Iris pigment epithelial cell (primary cell): ENCODE results near the gene NBAS.
A peak's percentile ranks its signal among the peaks of the same experiment; 100 is the strongest.

Experiments
- DNase-seq: peaks from one replicate; pipeline ENCODE4 v3.0.0-alpha.2; 2011; ENCODE audit warnings: low read depth

Gene NBAS

DNA sequence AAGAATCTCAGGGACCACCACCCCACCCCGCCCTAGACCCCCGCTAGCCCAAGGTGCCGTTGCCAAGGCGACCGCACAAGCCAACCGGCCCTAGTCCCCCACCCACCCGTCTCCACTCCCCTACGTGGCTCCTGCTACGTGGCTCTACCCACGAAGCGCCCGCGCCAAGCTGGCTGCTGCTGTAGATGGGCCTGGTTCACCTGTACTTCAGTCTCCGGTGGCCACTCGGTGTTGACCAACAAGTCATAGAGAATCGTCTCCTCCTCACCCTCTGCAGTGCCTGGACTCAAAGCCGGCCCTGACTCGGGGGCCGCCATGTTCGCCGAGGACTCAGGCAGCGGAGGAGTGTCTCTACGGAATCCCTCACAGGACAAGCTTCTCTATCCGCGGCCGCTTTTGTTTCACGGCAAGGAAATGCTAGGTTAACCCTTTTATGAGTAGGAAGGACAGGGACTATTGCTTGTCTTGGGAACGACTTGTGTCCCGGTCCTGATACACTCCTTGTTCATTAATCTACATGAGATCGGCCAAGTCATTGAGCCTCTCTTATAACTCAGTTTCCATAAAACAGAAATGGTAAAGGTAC, at the start of gene NBAS:
TSS of gene NBAS (minus strand) at position 347 of the 586 bp plus-strand sequence. CDS start at position 317, 30 bp downstream.
- DNase-seq: peak; percentile 90

DNA sequence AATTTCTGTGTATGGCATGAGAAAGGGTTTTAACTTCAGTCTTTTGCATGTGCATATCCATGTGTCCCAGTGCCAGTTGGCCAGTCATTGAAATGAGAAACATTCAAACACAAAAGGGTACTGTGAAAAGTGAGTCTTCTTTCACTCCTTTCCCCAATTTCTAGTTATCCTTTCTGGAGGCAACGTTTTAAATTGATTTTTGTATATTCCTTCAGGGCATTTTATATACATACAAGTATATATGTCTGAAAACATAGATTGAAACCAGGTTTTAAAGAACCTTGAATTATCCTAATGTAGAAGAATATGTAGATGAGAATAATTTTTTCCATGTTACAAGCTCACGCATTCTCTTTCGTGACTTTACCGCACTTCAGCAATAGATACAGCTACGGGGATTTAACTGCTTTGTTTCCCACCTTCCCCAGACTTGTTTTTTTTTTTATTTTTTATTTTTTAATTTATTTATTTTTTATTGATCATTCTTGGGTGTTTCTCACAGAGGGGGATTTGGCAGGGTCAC, 49.4 kb upstream of the NBAS start:
- no peak for DNase-seq

- DNase-seq: no peak
These were observed 48.4 kb upstream of the NBAS start for GRCh38 chr2:15609341-15610042.

- DNase-seq: no peak
These were observed 47.2 kb upstream of the NBAS start for GRCh38 chr2:15608392-15608761.

GRCh38 chr2:15607709-15608391, 46.7 kb upstream of the NBAS start:
- DNase-seq: no peak

DNA sequence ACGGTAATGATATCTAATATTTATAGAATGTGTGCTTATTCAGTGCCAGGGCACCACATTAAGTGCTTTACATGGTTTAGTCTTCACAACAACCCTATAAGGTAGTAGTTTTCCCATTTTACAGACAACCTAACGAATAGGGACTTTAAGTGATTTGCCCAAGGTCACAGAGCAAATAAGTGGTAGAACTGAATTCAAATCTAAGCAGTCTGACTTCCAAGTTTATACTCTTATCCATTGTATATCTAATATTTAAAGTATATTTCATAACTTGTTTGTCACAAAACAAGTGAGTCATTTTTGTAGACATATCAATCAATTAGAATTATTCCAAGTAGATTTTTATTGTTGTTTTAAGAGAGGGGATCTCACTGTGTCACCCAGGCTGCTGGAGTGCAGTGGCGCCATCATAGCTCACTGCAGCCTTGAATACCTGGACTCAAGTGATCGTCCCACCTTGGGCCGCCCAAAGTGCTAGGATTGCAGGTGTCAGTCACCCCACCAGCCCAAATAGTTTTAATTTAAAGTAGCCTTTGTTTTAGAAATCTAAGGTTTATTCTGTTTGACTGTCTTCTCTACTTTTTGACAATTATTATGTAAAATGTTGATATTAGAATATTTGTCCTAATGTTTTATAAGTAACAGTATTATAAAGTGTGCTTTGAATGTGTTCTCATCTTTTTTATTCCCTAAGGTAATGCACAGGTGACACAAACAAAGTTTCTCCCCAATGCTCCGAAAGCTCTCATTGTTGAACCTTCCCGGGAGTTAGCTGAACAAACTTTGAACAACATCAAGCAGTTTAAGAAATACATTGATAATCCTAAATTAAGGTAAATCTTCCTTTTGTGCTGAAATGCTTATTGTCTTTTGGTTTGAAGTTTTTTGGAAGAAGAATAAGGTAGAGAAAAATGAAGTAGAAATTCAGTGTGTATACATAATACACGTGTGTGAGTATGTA, 45.6 kb upstream of the NBAS start:
- no peak for DNase-seq

GRCh38 chr2:15605721-15606120, 44.6 kb upstream of the NBAS start:
- no peak for DNase-seq

DNA sequence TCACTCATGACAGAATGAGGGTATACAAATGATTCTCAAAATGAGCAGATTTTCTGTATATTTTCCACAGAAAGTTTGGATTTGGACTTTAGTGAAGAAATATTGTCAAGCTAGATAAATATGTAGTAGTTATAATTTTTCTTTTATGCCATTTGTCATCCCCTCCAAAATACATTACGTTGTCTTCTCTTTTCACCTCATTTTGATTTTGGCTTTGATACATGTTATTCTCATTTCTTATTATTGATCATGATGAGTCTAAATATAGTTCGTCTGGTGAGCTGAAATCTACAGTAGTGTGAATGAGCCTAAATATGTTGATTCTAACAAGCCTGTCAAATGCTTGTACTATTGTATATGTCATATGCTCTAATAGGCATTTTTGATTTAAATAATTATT, 42.8 kb upstream of the NBAS start:
- no peak for DNase-seq

- no peak for DNase-seq
These were observed 42.1 kb upstream of the NBAS start for GRCh38 chr2:15603044-15603765.

- DNase-seq: no peak
These were observed 41.3 kb upstream of the NBAS start for GRCh38 chr2:15602393-15602792.

GRCh38 chr2:15601681-15602080, 40.5 kb upstream of the NBAS start:
- DNase-seq: no peak

GRCh38 chr2:15599994-15600393, 38.9 kb upstream of the NBAS start:
- no peak for DNase-seq

DNA sequence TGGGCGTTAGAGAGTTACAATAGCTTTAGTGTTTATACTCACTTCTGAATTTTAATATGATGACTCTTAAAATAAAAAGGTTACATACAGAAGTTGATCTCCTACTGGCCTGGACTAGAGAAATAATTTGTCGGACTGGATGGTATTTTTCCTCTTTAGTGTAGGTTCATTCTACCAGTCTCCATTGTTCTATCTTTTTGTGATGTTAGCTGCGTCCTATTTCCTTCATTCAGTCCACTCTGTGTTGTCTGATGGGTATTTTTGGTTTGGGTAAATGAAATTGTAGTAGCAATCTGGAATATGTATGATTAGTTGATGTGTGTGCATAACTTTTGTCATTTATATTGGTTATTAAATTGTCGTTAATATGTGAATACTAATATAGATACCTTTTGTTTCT, 35.8 kb upstream of the NBAS start:
- DNase-seq: no peak

DNA sequence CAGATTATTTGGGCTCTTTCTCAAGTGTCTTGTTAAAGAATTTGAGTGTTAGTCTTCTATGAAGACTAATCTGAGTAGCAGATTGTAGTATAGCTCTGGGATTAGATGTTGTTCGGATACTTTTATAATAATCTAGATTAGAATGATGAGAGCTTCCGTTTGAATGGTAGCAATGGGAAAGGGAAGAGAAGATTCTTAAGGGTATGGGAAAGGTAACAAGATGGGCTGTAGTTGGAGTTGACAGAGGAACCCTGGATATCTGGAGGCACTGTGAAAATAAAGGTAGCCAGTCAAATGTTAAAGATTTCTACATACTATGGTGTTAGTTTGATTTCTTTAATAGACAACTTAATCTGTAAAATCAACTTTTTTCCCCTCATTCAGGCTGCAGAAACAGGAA, 35.2 kb upstream of the NBAS start:
- no peak for DNase-seq

- no peak for DNase-seq
These were observed 34.8 kb upstream of the NBAS start for GRCh38 chr2:15595936-15596335.

- DNase-seq: no peak
These were observed 34.3 kb upstream of the NBAS start for GRCh38 chr2:15595342-15595905.

GRCh38 chr2:15594291-15595256, 33.4 kb upstream of the NBAS start:
- DNase-seq: no peak

DNA sequence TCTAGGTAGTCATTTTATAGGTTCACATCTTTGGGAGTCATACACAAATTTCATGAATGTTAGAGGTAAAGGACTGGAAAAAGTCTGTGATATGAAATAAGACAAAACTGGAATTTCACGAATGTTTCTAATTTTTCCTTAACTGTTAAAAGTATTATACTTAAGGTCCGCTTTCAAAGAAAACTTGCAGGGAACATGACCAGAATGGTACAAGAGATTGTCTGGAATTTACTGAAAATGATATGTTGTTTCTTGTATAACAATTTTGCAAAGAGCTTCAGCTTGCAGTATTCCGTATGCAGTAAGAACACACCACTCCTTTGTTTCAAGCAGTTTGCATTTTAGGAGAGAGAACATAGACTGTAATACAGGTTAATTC, 32.2 kb upstream of the NBAS start:
- no peak for DNase-seq

GRCh38 chr2:15591692-15592463, 30.7 kb upstream of the NBAS start, which contains the start of gene DDX1:
TSS of gene DDX1 (plus strand) at chr2:15591868. CDS start at chr2:15591934, 66 bp downstream.
- peak; percentile 87 for DNase-seq
